HG02970 (cell line): Measurements from ENCODE around the gene API5.
"Not testable (repeated sequence)": the region's sequence is repeated elsewhere in the genome, so short reads cannot be mapped to it uniquely, and the experiment has no call there.

Experiments used
- ATAC-seq: cut with Tn5 transposase; IDR thresholded peaks from one replicate; pipeline ENCODE4 v1.9.1; 2021; ENCODE audit warnings: mild to moderate bottlenecking, moderate library complexity, moderate number of reproducible peaks; ENCODE audit not compliant: unreplicated experiment, low FRiP score

The API5 gene

DNA sequence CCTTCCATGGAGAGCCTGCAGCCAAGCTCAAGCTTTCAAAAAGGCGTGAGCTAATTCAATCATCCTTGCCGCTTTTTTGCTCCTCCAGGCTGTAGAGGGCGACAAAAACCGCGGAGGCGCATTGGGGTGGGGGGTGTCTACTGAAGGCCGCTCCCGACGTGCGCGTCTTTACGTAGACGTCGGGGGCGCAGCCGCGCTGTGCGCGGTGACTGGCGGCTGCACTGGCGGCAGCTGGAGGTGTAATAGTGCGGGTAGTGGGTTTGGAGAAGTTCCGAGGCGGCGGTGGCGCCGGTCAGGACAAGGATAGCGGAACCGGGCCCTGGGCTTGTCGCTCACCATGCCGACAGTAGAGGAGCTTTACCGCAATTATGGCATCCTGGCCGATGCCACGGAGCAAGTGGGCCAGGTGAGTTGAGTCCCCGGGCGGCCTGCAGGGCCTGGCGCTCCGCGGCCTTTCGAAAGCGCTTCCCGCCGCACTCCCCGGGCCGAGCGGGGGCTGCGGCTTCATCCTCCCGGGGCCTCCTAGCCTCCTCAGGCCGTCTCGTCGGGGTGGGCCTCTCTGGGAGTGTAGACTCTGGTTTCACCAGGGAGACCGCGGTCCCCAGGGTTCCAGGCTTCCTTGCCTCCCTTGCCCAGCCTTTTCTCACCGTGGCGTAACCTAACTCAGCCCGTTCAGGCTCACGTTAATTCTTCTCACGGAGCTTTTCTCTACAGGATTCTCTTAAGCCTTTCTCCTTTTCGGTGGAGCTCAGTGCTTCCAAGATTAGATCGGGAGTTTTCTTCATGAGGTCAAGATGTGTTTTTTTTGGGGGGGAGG, at the start of gene API5:
Gene API5, plus strand, starts transcription at position 206 of the 817 bp plus-strand sequence. Its CDS starts 132 bp downstream, at position 338.
- peak; percentile 99 for ATAC-seq

GRCh38 chr11:43267856-43268580, 43.8 kb upstream of the API5 start:
- no peak for ATAC-seq

DNA sequence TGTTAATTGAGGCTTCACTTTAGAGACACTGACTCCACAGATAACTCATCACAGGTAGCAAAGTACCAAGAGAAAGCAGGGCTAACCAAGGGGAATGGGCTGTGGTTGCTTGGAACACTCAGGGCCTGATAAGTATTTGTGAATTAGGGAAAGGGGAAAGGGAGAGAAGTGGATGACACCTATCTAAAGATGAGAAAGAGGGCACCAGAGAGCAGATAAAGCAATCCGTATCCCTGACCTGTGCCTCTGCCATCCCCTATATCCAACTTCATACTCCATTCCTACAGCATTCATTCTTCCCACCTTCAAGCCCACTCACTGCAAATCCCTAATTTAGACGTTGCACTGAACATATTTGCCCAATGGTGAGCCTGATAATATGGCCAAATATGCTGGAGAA, 43.0 kb upstream of the API5 start:
- ATAC-seq = no peak

- no peak for ATAC-seq
Observed at GRCh38 chr11:43269254-43269918, 42.4 kb upstream of the API5 start.

DNA sequence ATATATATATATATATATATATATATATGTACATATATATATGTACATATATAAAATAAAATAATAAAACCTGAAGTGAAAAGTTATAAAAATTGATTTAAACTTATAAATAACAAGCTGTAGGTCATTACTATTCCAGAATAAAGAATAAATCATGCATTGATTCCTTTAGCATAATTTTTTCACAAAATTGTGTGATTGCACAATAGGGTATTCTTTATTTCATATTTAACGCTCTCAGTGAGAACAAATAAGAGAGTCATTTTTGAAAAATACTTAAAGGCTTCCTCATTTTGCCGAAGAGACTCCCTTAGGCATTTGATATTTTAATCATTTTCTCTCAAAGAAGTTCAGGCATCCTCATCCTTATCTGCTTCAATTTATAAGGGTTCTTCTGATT, 41.3 kb upstream of the API5 start:
- no peak for ATAC-seq

GRCh38 chr11:43278193-43278956, 33.4 kb upstream of the API5 start:
- no peak for ATAC-seq

DNA sequence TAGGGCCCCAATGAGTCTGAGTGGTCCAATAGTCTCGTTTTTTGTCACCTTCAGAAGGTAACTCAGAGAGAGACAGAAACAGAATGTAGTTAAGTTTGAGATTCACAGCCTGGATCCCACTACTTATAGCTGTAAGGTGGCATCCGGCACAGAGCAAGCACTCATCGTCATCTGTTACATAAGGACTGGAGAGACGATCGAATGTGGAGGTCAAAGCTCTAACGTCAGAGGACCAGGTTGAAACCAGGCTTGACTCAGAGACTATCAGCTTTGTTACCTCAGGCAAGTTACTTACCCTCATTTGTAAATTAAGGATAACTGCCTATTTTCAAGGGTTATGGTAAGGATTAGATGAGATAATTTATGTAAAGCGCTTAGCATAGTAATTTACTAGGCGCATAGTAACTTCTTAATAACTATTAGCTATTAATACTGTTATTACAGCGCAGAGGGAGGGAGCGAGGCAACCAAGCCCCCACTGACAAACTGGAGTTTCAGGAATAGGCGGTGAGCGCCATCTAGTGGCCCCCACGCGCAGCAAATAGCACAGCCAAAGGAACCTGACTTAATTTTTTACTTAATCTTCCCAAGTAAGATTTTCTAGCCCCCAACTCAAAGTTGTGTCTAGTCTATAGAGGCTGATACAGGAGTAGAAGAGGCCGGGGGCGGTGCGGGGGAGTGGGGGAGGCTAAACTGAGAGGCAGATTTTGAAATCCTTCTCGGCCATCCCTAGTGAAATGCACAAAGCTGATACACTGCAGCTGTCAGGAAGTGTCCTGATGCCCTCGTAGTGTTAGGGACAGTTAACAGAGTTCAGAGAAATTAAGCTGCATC, 29.0 kb upstream of the API5 start:
- ATAC-seq = peak; percentile 57

DNA sequence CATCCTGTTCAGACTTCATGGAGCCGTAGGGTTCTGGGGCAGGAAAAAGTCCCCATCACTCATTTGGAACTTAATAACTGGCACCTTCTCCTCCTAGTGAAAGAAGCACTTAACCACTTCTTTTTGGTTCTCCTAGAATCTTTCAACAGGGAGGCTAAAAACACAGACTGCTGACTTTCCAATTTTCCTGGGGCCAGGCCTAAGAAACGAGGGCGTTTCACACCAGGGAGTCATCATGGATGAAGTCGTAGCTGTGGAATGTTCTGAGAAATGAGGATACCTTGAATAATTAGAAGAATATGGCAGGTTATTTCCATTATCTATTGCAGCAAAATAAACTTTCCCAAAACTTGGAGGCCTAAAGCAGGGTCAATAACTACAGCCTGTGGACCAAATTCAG, 26.0 kb upstream of the API5 start:
- ATAC-seq = no peak

DNA sequence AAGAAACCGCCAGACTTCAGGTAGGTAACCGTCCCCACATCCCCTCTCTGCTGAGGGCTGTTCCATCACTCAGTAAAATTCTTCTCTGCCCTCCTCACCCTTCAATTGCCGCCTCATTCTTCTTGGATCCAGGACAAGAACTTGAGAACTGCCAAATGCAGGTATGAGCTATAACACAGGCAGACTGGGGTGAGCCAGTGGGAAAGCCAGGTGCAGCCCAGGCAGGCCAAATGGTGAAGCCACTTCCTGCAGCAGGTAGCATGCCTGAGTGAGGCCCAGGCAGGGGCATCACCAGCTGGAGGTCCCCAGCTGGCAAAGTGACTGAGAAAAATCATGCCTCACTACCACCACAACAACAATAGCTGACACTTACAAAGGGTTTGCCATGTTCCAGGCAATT, 22.4 kb upstream of the API5 start:
- ATAC-seq = no peak

- no peak for ATAC-seq
Observed at GRCh38 chr11:43298397-43298796, 13.4 kb upstream of the API5 start.

GRCh38 chr11:43315966-43316365, 4.2 kb downstream of the API5 start:
- no peak for ATAC-seq

- no peak for ATAC-seq
Observed at GRCh38 chr11:43316451-43316850, 4.7 kb downstream of the API5 start.

DNA sequence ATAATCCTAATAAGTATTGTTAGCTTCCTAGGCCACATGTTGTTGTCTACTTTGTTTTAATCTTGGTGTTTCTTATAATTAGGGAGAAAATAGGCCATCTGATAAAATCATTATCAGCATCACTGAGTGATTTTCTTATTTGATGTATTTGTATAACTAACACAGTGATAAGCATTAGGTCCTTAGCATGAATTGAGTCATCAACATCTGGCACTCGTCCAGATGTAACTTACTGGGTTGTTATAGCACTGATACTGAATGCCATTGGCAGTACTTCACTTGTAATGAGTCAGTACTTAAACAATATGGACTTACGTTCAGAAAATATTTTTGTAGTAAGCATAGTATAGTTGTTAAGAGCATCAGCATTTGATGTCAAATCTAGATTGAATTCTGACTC, 16.2 kb downstream of the API5 start:
- ATAC-seq = no peak

- ATAC-seq = no peak
Observed at GRCh38 chr11:43328482-43328881, 16.7 kb downstream of the API5 start.

DNA sequence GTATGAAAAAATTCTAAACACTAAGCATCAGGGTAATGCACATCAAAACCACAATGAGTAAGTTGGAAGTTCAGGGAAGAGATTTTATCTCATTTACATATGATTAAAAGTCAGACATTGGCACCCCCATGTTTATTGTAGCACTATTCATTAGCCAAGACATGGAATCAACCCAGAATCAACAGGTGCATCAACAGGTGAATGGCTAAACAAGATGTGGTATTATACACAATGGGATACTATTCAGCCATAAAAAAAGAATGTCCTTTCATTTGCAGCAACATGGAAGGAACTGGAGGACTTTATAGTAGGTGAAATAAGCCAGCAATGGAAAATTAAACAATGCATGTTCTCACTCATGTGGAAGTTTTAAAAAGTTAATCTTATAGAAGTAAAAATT, 29.4 kb downstream of the API5 start:
- ATAC-seq = no peak

DNA sequence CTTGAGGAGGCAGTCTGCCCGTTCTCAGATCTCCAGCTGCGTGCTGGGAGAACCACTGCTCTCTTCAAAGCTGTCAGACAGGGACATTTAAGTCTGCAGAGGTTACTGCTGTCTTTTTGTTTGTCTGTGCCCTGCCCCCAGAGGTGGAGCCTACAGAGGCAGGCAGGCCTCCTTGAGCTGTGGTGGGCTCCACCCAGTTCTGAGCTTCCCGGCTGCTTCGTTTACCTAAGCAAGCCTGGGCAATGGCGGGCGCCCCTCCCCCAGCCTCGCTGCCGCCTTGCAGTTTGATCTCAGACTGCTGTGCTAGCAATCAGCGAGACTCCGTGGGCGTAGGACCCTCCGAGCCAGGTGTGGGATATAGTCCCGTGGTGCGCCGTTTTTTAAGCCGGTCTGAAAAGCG, 39.6 kb downstream of the API5 start:
- ATAC-seq = not testable (repeated sequence)

DNA sequence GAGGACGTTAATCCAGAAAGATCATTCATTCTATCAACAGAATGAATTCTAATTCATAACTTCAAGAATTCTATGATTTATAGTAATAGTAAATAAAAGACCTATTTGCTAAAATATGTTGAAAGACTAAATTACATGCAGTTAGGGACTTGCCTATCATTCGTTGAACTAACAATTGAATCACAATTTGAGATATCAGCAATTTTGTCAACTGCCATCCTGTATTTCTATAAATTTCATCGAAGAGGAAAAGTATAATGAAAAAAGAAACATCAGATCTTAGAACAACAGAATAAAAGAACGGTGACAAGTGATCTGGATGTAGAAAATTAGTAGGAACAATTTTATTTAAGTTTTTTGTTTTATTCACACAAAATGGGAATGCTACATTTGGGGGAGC, 42.5 kb downstream of the API5 start:
- no peak for ATAC-seq

DNA sequence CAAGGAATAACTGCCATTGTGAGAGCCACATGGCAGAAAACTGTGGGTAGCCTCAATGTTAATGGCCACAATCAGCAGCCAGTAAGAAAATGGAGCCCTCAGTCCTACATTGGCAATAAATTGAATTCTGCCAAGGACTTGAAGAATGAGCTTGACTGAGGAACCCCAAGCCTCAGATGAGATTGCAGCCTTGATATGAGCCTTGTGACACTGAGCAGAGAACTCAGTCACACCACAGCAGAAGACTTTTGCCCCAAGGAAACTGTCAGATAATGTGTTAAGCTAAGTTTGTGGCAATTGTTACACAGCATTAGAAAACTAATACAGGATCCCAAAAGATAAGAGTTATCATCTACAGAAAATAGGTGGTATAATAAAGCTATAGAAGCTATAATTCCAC, 44.5 kb downstream of the API5 start:
- ATAC-seq = no peak

DNA sequence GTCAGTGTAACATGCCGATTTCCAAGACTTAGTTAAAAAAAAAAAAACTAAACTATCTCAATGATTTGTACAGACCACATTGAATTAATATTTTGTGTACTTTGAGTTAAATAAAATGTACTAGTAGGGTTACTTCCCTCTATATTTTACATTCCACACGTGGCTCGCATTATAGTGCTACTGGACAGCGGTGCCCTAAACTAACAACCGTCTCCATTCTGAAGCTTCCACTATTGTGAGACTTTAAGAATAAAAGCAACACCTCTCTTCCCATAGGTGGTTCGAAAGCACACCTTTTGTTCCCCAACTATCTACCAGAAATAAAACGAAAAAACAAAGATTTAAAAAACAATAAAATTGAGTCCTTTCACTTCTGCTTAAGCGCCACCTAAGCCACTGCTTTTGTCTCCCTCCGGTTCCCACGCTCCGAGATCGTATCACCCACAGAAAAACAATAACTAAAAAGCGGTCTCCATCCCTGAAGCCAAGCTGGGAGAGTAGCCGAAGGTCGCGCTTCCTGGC, 46.5 kb downstream of the API5 start:
- peak; percentile 1 for ATAC-seq
